ENCODE results near the gene SPAG7.
"Not testable (repeated sequence)": the region's sequence is repeated elsewhere in the genome, so short reads cannot be mapped to it uniquely, and the experiment has no call there.

The SPAG7 gene

GRCh38 chr17:4939796-4940554 is 27.6 kb downstream of the SPAG7 start, which contains the start of the genes RNF167 and SLC25A11:
TSS of gene RNF167 (plus strand) at chr17:4940268. CDS start at chr17:4940910, 642 bp downstream.
TSS of gene SLC25A11 (minus strand) at chr17:4940046. CDS start at chr17:4939910, 136 bp downstream.
- DNase-seq (ENCODE audit: low read depth, low spot score), result peak; percentile 97
- H3K27ac ChIP-seq, result peak within 1 kb of the TSS; percentile 96

- no peak for DNase-seq (ENCODE audit: low read depth, low spot score)
- peak overlapping the region; percentile 96 for H3K27ac ChIP-seq
Observed at GRCh38 chr17:4939546-4939795, 28.1 kb downstream of the SPAG7 start.

GRCh38 chr17:4938688-4939545 is 28.7 kb downstream of the SPAG7 start:
- H3K27ac ChIP-seq, result peak overlapping the region; percentile 96
- DNase-seq (ENCODE audit: low read depth, low spot score), result no peak

- no peak for DNase-seq (ENCODE audit: low read depth, low spot score)
- H3K27ac ChIP-seq, result no peak overlapping the region
Observed at GRCh38 chr17:4938069-4938491, 29.5 kb downstream of the SPAG7 start.

- no peak for DNase-seq (ENCODE audit: low read depth, low spot score)
- H3K27ac ChIP-seq, result no peak overlapping the region
Observed at GRCh38 chr17:4937553-4937952, 30.1 kb downstream of the SPAG7 start.

GRCh38 chr17:4936436-4936835 is 31.2 kb downstream of the SPAG7 start:
- no peak overlapping the region for H3K27ac ChIP-seq
- no peak for DNase-seq (ENCODE audit: low read depth, low spot score)

- no peak overlapping the region for H3K27ac ChIP-seq
- no peak for DNase-seq (ENCODE audit: low read depth, low spot score)
Observed at GRCh38 chr17:4935650-4936049, 32.0 kb downstream of the SPAG7 start.

- H3K27ac ChIP-seq, result no peak overlapping the region
- no peak for DNase-seq (ENCODE audit: low read depth, low spot score)
Observed at GRCh38 chr17:4934173-4934979, 33.2 kb downstream of the SPAG7 start.

GRCh38 chr17:4933646-4934045 is 34.0 kb downstream of the SPAG7 start:
- no peak for DNase-seq (ENCODE audit: low read depth, low spot score)
- no peak overlapping the region for H3K27ac ChIP-seq

GRCh38 chr17:4932756-4933155 is 34.9 kb downstream of the SPAG7 start:
- H3K27ac ChIP-seq, result no peak overlapping the region
- no peak for DNase-seq (ENCODE audit: low read depth, low spot score)

GRCh38 chr17:4931963-4932362 is 35.7 kb downstream of the SPAG7 start, which contains the start of gene GP1BA:
TSS of gene GP1BA (plus strand) at chr17:4932277. CDS start at chr17:4932605, 328 bp downstream.
- no peak within 1 kb of the TSS for H3K27ac ChIP-seq

GRCh38 chr17:4928881-4929280 is 38.7 kb downstream of the SPAG7 start:
- DNase-seq (ENCODE audit: low read depth, low spot score), result no peak
- H3K27ac ChIP-seq, result no peak overlapping the region

More at GRCh38 chr17:4931963-4932362, 35.7 kb downstream of the SPAG7 start, which contains the start of gene GP1BA:
- DNase-seq (ENCODE audit: low read depth, low spot score), result no peak

GRCh38 chr17:4926577-4927335 is 40.9 kb downstream of the SPAG7 start:
- DNase-seq (ENCODE audit: low read depth, low spot score); H3K27ac ChIP-seq: not testable (repeated sequence)

- no peak for DNase-seq (ENCODE audit: low read depth, low spot score)
- H3K27ac ChIP-seq, result no peak overlapping the region
Observed at GRCh38 chr17:4921320-4921719, 46.3 kb downstream of the SPAG7 start.

GRCh38 chr17:4920351-4921048 is 47.1 kb downstream of the SPAG7 start:
- DNase-seq (ENCODE audit: low read depth, low spot score), result no peak
- H3K27ac ChIP-seq, result peak overlapping the region; percentile 22

GRCh38 chr17:4919511-4920047 is 48.0 kb downstream of the SPAG7 start:
- no peak for DNase-seq (ENCODE audit: low read depth, low spot score)
- H3K27ac ChIP-seq, result no peak overlapping the region

- H3K27ac ChIP-seq; DNase-seq (ENCODE audit: low read depth, low spot score): not testable (repeated sequence)
Observed at GRCh38 chr17:4914551-4914950, 53.1 kb downstream of the SPAG7 start.

- DNase-seq (ENCODE audit: low read depth, low spot score), result no peak
- H3K27ac ChIP-seq, result no peak overlapping the region
Observed at GRCh38 chr17:4913994-4914393, 53.6 kb downstream of the SPAG7 start.

All from epithelial cell of prostate (primary cell).